Parathyroid adenoma (tissue), 2 donors: ENCODE measurements around the gene EXOC1.
"Not testable (repeated sequence)": the region's sequence is repeated elsewhere in the genome, so short reads cannot be mapped to it uniquely, and the experiment has no call there.

Source experiments
- H2AFZ ChIP-seq: fragments of 300-600 bp; sonication (generic); one replicate; pipeline ENCODE4 v1.7.0; 2017; ENCODE audit warnings: antibody characterized with exemption, mild to moderate bottlenecking
- H3K27ac ChIP-seq: fragments of 300-600 bp; sonication (generic); one replicate; pipeline ENCODE4 v1.7.0; 2017
- H3K27me3 ChIP-seq: fragments of 300-600 bp; sonication (generic); one replicate; pipeline ENCODE4 v1.7.0; 2017; ENCODE audit warnings: low read length; ENCODE audit not compliant: control insufficient read depth, insufficient read depth
- H3K36me3 ChIP-seq: fragments of 300-600 bp; sonication (generic); one replicate; pipeline ENCODE4 v1.7.0; 2017; ENCODE audit warnings: low read length; ENCODE audit not compliant: control insufficient read depth, insufficient read depth
- H3K4me1 ChIP-seq: fragments of 300-600 bp; sonication (generic); one replicate; pipeline ENCODE4 v1.7.0; 2017; ENCODE audit warnings: control low read depth
- H3K4me2 ChIP-seq: fragments of 300-600 bp; sonication (generic); one replicate; pipeline ENCODE4 v1.7.0; 2017; ENCODE audit warnings: low read length
- H3K4me3 ChIP-seq: fragments of 300-600 bp; sonication (generic); one replicate; pipeline ENCODE4 v1.7.0; 2017; ENCODE audit warnings: low read depth, low read length
- H3K79me2 ChIP-seq: fragments of 300-600 bp; sonication (generic); one replicate; pipeline ENCODE4 v1.7.0; 2017; ENCODE audit warnings: control low read depth
- H3K9ac ChIP-seq: fragments of 300-600 bp; sonication (generic); one replicate; pipeline ENCODE4 v1.7.0; 2017; ENCODE audit warnings: mild to moderate bottlenecking
- H3K9me3 ChIP-seq: fragments of 300-600 bp; sonication (generic); one replicate; pipeline ENCODE4 v1.7.0; 2017; ENCODE audit warnings: low read length; ENCODE audit not compliant: control insufficient read depth
- TF ChIP-seq, protein P1 (sequence below): fragments of 300-600 bp; sonication (generic); IDR thresholded peaks from one replicate; pipeline ENCODE4 v1.7.0; 2017; ENCODE audit warnings: antibody characterized with exemption, mild to moderate bottlenecking
- donor health status: primary hyperparathyroidism.

EXOC1 gene

DNA sequence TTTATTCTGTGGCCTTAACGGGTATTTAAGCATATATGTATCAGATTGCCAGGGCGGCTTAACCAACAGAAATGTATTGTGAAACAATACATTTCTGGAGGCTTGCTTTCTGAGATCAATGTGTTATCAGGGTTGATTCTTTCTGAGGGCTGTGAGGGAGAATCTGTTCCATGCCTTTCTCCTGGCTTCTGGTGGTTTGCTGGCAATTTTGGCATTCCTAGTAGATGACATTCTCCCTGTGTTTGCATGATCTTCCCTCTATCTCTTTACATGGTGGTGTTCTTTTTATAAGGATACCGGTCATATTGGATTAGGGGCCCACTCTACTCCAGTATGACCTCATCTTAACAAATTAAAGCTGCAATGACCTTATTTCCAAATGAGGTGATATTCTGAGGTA lies 78.4 kb downstream of the EXOC1 start:
- H3K9ac ChIP-seq, result no peak overlapping the region
- no peaks in the 10 kb centered on the region for H3K27me3 ChIP-seq
- no peaks in the 10 kb centered on the region for H3K36me3 ChIP-seq
- no peaks in the 10 kb centered on the region for H3K79me2 ChIP-seq
- H3K27ac ChIP-seq, result no peak overlapping the region
- TF ChIP-seq, protein P1, sequence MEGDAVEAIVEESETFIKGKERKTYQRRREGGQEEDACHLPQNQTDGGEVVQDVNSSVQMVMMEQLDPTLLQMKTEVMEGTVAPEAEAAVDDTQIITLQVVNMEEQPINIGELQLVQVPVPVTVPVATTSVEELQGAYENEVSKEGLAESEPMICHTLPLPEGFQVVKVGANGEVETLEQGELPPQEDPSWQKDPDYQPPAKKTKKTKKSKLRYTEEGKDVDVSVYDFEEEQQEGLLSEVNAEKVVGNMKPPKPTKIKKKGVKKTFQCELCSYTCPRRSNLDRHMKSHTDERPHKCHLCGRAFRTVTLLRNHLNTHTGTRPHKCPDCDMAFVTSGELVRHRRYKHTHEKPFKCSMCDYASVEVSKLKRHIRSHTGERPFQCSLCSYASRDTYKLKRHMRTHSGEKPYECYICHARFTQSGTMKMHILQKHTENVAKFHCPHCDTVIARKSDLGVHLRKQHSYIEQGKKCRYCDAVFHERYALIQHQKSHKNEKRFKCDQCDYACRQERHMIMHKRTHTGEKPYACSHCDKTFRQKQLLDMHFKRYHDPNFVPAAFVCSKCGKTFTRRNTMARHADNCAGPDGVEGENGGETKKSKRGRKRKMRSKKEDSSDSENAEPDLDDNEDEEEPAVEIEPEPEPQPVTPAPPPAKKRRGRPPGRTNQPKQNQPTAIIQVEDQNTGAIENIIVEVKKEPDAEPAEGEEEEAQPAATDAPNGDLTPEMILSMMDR, result no peak
- no peak overlapping the region for H3K4me2 ChIP-seq
- no peaks in the 10 kb centered on the region for H3K4me1 ChIP-seq
- no peak overlapping the region for H3K4me3 ChIP-seq
- no peaks in the 10 kb centered on the region for H3K9me3 ChIP-seq
- no peak overlapping the region for H2AFZ ChIP-seq

DNA sequence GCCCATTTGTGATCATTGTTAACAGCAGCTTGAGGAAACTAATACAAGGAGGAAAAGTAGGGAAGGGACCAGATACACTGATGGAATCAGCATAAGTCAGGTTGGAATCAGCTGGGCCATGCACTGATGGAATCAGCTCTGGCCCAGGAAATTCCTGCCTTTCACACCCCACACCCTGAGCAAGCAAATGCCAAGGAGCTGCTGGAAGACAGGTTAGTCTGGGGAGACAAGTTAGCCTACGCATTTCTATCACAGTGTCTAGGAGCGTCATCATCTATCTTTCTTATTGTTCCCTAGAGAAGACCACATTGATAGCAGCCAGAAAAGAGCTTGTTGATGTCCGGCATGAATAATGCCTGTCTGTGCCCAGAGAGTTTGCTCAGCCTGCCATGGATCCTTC lies 79.1 kb downstream of the EXOC1 start:
- Histone ChIP-seq H3K4me3 (no peak overlapping the region), H3K27me3 (no peaks in the 10 kb centered on the region), H3K9me3 (no peaks in the 10 kb centered on the region), H2AFZ (no peak overlapping the region), H3K9ac (no peak overlapping the region), H3K4me1 (no peaks in the 10 kb centered on the region), H3K36me3 (no peaks in the 10 kb centered on the region), H3K4me2 (no peak overlapping the region), H3K79me2 (no peaks in the 10 kb centered on the region), H3K27ac (no peak overlapping the region)
- TF ChIP-seq, protein P1, result no peak

DNA sequence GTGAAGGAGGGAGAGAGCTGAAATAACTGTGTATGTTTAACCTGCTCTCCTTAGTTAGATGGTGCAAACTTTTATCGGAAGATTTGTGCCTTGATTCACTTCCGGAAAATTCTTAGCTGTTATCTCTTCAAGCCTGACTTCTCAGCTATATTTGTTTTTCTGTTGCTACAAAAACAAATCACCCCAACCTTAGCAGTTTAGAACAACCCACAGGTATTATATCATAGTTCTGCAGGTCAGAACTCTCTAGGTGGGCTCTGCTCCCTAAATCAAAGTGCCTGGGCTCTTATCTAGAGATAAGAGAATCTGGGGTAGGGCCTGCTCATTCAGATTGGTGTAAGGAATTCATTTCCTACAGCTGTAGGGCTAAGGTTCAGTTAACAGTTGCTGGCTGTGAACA lies 80.2 kb downstream of the EXOC1 start:
- Histone ChIP-seq H3K79me2 (no peaks in the 10 kb centered on the region), H3K27me3 (no peaks in the 10 kb centered on the region), H3K9ac (no peak overlapping the region), H3K4me2 (no peak overlapping the region), H3K4me1 (no peaks in the 10 kb centered on the region), H3K9me3 (no peaks in the 10 kb centered on the region), H3K36me3 (no peaks in the 10 kb centered on the region), H2AFZ (no peak overlapping the region), H3K4me3 (no peak overlapping the region), H3K27ac (no peak overlapping the region)
- TF ChIP-seq, protein P1, result no peak

DNA sequence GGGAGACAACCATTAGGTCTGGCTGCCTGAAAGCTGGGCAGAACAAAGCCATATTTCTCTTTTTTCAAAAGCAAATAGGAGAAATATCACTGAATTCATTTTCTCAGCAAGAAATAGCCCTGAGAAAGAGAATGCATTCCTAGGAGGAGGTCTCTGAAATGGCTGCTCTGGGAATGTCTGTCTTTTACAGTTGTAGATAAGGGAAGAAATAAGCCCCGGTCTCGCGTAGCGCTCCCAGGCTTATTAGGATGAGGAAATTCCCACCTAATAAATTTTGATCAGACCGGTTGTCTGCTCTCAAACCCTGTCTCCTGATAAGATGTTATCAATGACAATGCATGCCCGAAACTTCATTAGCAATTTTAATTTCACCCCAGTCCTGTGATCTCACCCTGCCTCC lies 82.5 kb downstream of the EXOC1 start:
- not testable (repeated sequence) for H2AFZ ChIP-seq, H3K27me3 ChIP-seq, H3K4me2 ChIP-seq, H3K27ac ChIP-seq, H3K4me1 ChIP-seq, H3K79me2 ChIP-seq, H3K9ac ChIP-seq, H3K4me3 ChIP-seq, H3K36me3 ChIP-seq, H3K9me3 ChIP-seq

DNA sequence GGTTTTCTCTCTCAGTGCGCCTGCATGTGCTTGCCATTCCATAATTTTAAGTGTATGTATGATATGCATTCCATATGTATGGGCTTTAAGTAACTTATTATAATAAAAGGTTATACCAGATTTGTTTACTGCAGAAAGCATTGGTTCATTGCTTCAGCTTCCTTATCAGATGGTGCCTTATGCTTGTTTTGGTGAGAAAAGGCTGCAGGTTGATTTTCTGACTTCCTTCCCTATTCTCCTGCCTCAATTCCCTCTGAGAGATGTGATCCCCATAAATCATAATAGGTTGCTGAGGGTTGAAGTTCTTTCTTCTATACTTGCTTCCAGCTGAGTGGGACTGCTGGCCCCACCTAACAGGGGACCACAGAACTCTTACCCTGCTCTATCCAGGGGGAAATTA lies 85.0 kb downstream of the EXOC1 start:
- no peaks in the 10 kb centered on the region for H3K27me3 ChIP-seq
- no peaks in the 10 kb centered on the region for H3K79me2 ChIP-seq
- TF ChIP-seq, protein P1, result no peak
- no peak overlapping the region for H3K4me2 ChIP-seq
- no peaks in the 10 kb centered on the region for H3K9me3 ChIP-seq
- no peaks in the 10 kb centered on the region for H3K4me1 ChIP-seq
- no peaks in the 10 kb centered on the region for H3K36me3 ChIP-seq
- no peak overlapping the region for H3K9ac ChIP-seq
- H2AFZ ChIP-seq, result no peak overlapping the region
- H3K27ac ChIP-seq, result no peak overlapping the region
- no peak overlapping the region for H3K4me3 ChIP-seq
